GF-D8 (cell line): ENCODE data around the gene CLCN6.

ENCODE experiments used
- DNase-seq: peaks from one replicate; lab custom pipeline; 2025; lab: John Stamatoyannopoulos, UW

The CLCN6 gene

DNA sequence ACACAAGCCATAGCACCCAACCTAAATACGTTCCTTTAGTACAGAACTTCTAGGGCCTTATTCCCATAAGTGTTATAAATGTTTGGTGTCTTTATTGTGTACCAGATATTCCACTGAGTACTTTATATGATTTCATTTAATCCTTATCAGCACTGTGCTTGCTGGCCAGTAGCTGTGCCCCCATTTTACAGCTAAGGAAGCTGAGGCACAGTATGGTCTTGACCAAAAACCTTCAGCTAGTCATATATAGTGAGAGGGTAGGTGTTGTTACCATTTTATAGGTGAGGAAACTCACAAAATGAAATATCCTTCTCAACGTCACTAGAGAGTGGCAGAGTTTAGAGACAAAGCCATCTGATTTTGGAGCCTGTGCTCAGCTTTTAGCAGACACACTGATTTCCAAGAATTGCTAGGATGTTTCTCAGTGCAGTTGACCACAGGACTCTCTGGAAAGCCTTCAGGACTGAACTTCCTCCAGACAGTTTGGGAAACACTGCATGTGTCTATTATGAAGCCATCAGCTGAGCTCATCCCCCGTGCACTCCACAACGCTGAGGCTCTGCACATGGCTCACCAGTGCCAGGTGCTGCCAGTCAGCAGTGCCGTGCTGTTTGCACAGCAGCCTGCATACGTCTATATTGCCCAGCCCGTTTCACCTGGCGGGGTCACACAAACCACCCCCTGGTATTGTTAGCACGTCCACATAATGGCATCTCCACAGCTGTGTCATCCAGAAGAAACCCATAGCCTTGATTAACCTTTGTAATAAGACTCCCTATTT, 26.1 kb downstream of the CLCN6 start:
- DNase-seq: peak; percentile 52

DNA sequence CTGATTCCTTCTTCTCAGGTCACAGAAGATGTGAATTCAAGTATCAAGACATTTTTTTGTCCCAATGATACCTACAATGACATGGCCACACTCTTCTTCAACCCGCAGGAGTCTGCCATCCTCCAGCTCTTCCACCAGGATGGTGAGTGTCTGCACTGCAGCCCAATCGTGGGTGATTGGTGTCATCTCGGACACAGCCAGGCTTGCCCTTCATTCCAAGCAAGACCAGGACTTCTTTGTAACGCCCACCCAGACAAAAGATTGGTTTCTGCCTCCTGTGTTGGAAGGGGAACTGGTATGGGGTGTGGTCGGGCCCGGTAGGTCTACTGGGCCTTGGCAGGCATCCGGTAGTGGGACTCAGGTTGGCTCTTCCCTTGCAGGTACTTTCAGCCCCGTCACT, 27.5 kb downstream of the CLCN6 start:
- DNase-seq: no peak

DNA sequence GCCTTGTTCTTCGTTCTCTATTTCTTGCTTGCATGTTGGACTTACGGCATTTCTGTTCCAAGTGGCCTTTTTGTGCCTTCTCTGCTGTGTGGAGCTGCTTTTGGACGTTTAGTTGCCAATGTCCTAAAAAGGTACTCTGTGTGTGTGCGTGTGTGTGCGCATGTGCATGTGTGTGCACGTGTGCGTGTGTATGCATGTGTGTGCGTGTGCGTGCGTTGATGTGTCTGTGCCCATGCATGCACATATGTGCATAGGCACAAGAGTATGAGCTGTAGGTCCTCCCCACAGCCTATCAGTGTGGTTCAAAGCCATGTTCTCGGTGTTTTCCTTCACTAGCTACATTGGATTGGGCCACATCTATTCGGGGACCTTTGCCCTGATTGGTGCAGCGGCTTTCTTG, 27.9 kb downstream of the CLCN6 start:
- DNase-seq: no peak

DNA sequence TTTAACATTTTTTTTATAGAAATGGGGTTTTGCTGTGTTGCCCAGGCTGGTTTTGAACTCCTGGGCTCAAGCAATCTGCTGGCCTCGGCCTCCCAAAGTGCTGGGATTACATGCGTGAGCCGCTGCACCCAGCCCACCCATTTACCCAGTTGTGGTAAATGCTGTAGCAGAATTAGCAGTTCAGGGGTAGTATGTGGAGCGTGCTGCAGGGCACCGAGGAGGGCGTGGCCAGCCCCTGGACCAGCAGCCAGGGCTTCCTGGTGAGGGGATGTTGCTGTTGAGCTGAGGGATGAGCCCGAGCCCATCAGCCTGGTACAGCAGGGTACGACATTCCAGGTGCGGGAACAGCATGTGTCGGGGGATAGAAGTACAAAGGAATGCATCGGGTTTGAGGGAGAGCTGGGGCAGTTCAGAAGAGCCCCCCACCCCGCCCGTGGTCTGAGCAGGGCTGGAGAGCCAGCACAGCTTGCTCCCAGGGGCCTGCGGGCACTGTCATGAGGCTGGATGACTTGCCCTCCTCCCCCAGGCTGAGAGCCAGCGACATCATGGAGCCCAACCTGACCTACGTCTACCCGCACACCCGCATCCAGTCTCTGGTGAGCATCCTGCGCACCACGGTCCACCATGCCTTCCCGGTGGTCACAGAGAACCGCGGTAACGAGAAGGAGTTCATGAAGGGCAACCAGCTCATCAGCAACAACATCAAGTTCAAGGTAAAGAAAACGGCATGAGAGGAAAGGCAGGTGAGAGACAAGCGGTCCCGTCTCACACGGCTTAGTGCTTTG, 29.6 kb downstream of the CLCN6 start:
- DNase-seq: no peak

DNA sequence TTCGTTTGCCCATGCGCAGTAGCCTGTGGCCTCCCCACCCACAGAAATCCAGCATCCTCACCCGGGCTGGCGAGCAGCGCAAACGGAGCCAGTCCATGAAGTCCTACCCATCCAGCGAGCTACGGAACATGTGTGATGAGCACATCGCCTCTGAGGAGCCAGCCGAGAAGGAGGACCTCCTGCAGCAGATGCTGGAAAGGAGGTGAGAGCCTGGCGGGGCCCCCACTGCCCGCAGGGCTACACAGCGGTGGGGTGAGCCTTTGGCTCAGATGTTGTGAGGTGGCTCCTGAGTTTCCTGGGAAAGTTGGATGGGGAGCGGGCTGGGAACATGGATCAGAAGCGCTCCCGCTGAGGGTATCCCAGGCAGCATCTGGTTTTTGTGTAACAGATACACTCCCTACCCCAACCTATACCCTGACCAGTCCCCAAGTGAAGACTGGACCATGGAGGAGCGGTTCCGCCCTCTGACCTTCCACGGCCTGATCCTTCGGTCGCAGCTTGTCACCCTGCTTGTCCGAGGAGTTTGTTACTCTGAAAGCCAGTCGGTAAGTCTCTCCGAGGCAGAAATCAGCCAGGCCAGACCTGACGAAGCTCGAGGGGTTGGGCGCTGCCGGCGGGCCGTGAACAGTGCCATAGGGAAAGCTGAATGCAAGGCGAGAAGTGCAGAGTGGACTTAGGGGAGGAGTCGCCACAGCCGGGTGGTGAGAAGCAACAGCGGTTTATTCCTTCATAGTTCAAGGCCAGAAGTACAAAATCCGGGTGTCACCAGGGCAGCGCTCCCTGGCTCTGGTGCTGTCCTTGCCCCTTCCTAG, 31.2 kb downstream of the CLCN6 start:
- no peak for DNase-seq

DNA sequence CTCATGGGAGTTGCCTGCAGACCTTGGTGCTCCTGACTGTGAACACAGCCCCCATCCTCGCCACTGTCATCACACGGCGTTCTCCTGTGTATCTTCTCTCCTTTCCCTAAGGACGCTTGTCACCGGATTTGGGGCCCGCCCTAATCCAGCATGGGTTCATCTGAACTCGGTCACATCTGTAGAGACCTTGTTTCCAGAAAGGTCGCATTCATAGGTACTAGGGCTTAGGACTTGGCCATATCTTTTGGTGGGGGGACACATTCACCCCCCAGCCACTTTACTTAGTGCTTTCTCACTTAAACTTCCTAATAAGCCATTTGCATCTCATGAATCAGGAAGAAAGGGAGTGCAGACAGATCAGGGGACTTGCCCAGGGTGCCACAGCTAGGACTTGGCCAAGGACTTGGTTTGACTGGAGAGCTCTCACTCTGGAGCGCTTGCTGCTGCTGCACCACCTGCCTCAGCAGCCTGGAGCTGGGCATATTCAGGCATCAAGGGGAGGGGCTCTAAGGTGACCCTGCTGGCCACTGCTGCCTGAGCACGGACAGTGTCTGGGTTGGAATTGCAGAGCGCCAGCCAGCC, 31.9 kb downstream of the CLCN6 start:
- DNase-seq: no peak

DNA sequence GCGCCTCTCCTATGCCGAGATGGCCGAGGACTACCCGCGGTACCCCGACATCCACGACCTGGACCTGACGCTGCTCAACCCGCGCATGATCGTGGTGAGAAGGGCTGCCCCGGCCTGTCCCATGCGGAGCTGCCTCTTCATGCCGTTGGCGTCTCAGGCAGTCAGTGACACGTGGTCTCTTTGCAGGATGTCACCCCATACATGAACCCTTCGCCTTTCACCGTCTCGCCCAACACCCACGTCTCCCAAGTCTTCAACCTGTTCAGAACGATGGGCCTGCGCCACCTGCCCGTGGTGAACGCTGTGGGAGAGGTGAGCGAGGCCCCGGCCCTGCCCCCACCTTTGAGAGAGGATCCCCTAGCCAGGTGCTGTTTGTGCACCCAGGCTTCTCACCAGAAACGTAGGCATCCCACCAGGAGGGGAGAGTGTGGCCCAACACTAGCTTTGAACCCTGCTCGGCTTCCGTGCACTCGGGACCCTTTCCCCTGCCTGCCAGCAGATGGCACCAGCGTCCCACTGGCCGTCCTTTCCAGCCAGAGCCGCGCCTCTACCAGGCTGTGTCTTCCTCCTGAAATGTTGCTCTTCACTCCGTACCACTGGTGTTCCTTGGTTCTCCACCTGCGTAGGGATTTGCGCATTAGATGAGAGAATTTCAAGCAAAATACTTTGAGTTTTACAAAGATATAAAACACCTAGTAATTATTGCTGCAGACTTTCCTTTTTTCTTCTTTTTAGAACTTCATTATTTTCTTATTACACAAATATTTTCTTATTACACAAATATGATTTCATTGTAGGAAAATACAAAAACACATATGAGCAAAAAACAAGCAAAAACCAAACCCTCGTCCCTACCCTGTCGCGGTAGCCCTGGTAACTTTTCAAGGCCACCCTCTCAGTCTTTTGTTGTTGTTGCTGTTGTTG, 32.6 kb downstream of the CLCN6 start:
- DNase-seq: peak; percentile 10

DNA sequence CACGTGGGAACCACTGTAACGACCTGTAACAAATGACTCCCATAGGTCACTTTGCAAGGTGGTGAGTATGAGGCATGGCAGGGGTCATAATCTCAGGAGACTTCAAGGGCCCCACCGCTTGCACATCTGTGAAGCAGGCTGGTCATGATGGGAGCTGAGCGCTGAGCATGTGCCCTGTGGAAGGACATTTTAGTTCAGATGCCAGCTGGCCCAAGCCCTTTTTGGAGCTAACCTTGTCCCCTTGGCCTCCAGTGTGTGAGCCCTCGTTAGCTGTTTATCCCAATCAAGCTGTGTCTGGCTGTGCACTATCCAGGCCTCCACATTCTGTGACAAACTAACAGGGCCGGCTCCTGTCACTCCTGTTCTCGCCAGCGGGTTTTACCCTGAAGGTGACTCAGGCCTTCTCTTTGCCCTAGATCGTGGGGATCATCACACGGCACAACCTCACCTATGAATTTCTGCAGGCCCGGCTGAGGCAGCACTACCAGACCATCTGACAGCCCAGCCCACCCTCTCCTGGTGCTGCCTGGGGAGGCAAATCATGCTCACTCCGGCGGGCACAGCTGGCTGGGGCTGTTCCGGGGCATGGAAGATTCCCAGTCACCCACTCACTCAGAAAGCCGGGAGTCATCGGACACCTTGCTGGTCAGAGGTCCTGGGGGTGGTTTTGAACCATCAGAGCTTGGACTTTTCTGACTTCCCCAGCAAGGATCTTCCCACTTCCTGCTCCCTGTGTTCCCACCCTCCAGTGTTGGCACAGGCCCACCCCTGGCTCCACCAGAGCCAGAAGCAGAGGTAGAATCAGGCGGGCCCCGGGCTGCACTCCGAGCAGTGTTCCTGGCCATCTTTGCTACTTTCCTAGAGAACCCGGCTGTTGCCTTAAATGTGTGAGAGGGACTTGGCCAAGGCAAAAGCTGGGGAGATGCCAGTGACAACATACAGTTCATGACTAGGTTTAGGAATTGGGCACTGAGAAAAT, 34.0 kb downstream of the CLCN6 start:
- DNase-seq: no peak

DNA sequence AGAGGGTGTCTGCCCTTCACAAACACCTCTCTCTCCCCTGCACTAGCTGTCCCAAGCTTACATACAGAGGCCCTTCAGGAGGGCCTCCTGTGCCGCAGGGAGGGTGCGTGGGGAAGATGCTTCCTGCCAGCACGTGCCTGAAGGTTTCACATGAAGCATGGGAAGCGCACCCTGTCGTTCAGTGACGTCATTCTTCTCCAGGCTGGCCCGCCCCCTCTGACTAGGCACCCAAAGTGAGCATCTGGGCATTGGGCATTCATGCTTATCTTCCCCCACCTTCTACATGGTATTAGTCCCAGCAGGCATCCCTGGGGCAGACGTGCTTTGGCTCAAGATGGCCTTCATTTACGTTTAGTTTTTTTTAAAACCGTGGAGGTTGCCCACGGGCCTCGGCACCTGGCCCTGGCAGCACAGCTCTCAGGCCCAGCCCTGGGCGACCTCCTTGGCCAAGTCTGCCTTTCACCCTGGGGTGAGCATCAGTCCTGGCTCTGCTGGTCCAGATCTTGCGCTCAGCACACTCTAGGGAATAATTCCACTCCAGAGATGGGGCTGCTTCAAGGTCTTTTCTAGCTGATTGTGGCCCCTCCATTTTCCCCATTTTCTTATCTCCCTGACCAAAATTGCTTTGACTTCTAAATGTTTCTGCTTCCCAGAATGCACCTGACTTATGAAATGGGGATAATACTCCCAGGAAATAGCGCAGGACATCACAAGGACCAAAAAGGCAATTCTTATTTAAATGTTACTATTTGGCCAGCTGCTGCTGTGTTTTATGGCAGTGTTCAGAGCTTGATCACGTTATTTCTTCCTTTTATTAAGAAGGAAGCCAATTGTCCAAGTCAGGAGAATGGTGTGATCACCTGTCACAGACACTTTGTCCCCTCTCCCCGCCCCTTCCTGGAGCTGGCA, 35.5 kb downstream of the CLCN6 start:
- no peak for DNase-seq

DNA sequence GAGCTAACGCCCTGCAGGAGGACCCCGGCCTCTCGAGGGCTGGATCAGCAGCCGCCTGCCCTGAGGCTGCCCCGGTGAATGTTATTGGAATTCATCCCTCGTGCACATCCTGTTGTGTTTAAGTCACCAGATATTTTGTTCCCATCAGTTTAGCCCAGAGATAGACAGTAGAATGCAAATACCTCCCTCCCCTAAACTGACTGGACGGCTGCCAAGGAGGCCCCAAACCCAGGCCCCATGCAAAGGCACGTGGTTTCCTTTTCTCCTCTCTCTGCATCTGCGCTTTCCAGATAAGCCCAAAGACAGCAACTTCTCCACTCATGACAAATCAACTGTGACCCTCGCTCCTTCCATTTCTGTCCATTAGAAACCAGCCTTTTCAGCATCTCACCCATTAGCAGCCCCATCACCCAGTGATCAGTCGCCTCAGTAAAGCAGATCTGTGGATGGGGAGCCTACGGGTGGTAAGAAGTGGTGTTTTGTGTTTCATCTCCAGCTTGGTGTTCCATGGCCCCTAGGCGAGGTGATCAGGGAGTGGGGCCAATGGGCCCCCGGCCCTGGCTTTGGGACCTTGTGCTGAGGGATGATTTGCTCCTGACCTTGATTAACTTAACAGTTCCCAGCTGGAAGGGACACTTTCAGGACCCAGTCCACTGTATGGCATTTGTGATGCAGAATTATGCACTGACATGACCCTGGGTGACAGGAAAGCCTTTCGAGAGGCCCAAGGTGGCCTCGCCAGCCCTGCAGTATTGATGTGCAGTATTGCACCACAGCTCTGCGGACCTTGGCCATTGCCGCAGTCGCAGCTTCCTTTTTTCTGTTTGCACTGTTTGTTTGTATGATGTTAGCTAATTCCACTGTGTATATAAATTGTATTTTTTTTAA, 36.4 kb downstream of the CLCN6 start:
- peak; percentile 91 for DNase-seq

DNA sequence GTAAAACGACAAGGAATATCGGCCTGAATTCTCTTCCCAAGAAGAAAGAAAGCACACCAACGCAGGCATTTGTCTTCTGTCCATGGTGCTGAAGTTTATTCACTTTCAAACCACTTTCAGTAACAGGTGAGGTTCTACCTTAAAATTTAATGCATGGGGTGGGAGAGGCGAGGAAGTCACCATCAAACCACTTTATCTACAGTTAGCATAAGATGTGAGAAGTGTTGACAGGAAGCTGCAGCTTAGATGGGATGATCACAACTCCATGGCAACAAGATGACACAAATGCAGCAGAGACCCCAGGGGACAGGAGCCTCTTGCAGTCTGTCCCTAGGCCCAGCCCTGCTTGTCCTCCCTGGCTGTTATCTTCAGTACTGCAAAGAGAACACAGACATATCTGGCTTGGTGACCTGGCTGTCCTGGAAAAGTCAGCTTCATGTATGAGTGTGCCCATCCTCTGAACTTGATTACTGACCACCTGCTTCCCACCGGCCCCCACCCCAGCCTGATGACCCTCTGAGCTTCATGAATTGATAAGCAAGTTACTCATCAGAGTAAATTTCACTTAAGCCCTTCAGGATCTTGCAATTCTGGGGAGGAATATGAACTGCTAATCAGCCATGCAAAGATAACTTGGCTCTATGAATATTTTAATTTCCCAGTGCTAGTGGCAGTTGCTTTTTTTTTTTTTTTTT, 39.8 kb downstream of the CLCN6 start:
- no peak for DNase-seq

DNA sequence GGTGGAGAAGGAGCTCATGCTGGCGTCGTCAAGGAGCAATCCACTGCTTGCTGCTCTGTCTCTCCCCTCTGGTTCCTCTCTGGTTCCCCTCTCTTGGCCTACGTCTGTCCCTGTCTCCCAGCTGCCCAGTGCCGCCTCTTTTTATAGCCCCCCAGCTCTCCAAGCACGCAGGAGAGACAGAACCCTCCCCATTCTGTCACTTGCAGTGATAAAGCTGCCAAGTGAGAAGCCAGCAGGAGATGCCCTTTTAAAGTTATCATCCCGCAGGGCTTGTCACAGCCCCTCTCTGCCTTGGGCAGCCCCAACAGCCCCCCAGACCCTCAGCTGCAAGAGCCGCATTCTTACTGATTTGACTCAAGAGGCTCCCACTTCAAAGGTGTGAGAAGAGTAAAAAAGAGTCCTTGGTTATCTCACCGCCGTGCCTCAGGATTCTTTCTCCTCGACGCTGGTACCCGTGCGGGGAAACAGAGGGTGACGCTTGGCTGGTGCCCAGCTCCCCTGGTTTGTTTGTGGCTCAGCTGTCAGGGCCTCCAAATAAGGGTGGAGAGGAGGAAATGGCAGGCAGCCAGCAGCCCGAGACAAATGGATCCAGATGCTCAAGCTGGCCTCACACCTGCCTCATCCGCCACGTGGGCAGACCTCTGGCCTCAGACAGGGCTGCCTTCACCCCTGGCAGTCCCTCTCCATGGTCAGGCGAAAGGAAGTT, 41.8 kb downstream of the CLCN6 start, which contains the start of gene NPPA:
NPPA (minus strand) TSS at position 117 of the 706 bp plus-strand sequence; CDS start at position 18, 99 bp downstream.
- no peak for DNase-seq

DNA sequence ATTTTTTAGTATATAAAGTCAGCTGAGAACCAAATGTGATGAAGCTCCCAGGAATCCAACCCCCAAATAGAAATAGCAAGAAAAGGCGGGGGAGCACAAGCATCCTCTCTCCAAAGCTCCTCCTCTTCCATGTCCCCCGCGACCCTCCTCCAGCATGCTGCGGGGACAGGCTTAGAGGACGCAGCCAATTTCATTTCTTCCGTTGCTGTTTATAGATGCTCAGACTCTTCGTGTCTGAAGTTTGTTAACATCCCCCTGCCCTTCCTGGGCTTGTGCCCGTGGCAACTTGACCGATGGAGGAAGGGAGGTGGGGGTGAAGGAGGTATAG, 42.3 kb downstream of the CLCN6 start:
- DNase-seq: no peak

DNA sequence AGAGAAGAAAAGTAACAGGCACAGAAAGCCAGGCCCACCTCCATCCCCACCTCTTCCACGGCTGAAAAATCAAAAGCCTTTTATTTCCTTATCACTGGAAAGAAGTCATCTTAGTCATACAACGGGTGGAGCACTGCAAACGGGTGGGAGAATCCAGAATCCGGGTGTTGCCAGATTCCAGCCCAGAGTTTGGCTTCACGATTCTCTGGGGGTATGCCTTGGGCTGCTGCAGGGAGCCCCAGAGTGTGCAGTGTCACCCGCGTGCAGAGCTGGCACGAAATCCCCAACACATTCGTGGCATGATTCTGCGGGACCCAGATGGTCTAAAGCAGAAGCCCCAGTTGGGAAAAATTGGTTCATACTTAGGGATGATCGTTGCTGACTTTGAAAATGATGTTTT, 44.2 kb downstream of the CLCN6 start:
- DNase-seq: no peak

DNA sequence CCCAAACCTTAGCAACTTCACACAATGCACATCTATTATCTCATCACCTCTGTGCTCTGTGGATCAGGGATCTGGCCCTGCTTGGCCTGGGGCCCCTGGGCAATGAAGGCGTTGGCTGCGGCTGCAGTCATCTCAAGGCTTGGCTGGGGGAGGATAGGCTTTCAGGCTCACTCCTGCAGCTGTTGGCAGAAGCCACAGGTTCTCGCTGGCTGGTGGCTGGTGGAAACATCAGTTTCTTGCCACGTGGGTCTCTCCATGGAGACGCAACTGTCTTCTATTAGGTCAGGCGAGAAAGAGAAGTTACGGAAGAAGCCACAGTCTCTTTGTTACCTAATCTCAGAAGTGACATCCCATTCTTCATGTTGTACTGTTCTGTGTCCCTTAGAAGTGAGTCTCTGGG, 45.2 kb downstream of the CLCN6 start:
- DNase-seq: peak; percentile 97

DNA sequence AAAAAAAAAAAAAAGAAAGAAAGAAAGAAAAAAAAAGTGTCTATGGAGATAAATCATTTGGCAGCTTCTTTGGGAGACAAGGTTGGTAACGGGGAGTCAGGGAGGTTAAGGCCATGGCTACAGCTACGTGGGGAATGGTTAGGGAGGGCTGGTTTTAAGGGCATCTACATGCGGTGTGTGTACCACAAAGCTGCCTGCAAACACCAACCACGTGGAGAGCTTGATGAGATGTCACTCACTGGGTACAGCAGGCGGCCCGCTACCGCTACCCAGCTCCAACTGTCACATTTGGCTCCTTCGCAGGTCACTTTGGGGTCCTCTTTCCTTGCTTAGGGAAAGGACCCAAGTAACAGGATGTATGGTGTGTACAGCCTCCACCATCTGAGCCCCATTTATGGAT, 48.5 kb downstream of the CLCN6 start:
- no peak for DNase-seq

DNA sequence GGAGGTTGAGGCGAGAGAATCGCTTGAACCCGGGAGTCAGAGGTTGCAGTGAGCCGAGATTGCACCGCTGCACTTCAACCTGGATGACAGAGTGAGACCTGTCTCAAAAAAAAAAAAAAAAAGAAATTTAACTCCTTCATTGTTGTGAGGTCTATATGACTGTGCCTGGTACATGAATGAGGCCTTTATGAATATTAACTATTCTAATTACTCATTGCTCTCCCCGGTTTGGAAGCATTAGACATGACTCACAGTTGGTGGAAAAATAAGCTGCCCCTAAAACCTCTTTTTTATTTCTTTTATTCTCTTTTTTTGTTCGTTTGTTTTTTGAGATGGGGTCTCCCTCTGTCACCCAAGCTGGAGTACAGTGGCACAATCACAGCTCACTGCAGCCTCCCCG, 49.4 kb downstream of the CLCN6 start:
- DNase-seq: no peak
